A204.1 (cell line): Measurements from ENCODE around the gene METAP1D.
A peak's percentile ranks its signal among the peaks of the same experiment; 100 is the strongest.
"Not testable (repeated sequence)": the region's sequence is repeated elsewhere in the genome, so short reads cannot be mapped to it uniquely, and the experiment has no call there.

ENCODE experiments used
- FAIRE-seq: peaks from 2 replicates; lab custom pipeline; 2012; peaks lifted over from hg19 to GRCh38; lab: Jason Lieb, UNC

The METAP1D gene

GRCh38 chr2:172102391-172103359 is 102.9 kb downstream of the METAP1D start, which contains the start of gene DLX2:
DLX2 (minus strand) TSS chr2:172102900; CDS start chr2:172102538, 362 bp downstream.
- FAIRE-seq, result no peak

- FAIRE-seq, result peak; percentile 91
These were observed 103.9 kb downstream of the METAP1D start for GRCh38 chr2:172103471-172104272.

GRCh38 chr2:172105471-172106107 is 105.8 kb downstream of the METAP1D start:
- FAIRE-seq, result no peak

- no peak for FAIRE-seq
These were observed 106.6 kb downstream of the METAP1D start for GRCh38 chr2:172106108-172106961.

- FAIRE-seq, result no peak
These were observed 108.2 kb downstream of the METAP1D start for GRCh38 chr2:172107690-172108586.

GRCh38 chr2:172108587-172108930 is 108.8 kb downstream of the METAP1D start:
- no peak for FAIRE-seq

GRCh38 chr2:172109256-172109987 is 109.7 kb downstream of the METAP1D start:
- FAIRE-seq, result no peak

GRCh38 chr2:172109988-172110811 is 110.4 kb downstream of the METAP1D start:
- FAIRE-seq, result no peak

GRCh38 chr2:172113617-172114016 is 113.9 kb downstream of the METAP1D start:
- peak; percentile 82 for FAIRE-seq

- not testable (repeated sequence) for FAIRE-seq
These were observed 114.4 kb downstream of the METAP1D start for GRCh38 chr2:172114176-172114575.

- FAIRE-seq, result no peak
These were observed 114.8 kb downstream of the METAP1D start for GRCh38 chr2:172114579-172114978.

- FAIRE-seq, result no peak
These were observed 116.4 kb downstream of the METAP1D start for GRCh38 chr2:172116107-172116506.

- no peak for FAIRE-seq
These were observed 119.3 kb downstream of the METAP1D start for GRCh38 chr2:172119089-172119488.

- FAIRE-seq, result no peak
These were observed 120.4 kb downstream of the METAP1D start for GRCh38 chr2:172120118-172120517.

- no peak for FAIRE-seq
These were observed 128.7 kb downstream of the METAP1D start for GRCh38 chr2:172128484-172128883.

- no peak for FAIRE-seq
These were observed 129.7 kb downstream of the METAP1D start for GRCh38 chr2:172129404-172129803.
